Measurements from ENCODE around the gene BTN2A1.
A peak's percentile ranks its signal among the peaks of the same experiment; 100 is the strongest.
"Not testable (repeated sequence)": the region's sequence is repeated elsewhere in the genome, so short reads cannot be mapped to it uniquely, and the experiment has no call there.

BTN2A1 gene

GRCh38 chr6:26457806-26458688 lies at the start of gene BTN2A1:
Gene BTN2A1 (plus strand): TSS chr6:26457955. CDS start chr6:26458637, 682 bp downstream.
- DNase-seq (ENCODE audit: extremely low read depth in 1 of 2, low read depth in 1 of 2), result peak in 1 of 2 donors; percentile 32

GRCh38 chr6:26408828-26409730 lies 48.7 kb upstream of the BTN2A1 start:
- DNase-seq (ENCODE audit: extremely low read depth in 1 of 2, low read depth in 1 of 2), result no peak

GRCh38 chr6:26411751-26412150 lies 46.0 kb upstream of the BTN2A1 start:
- no peak for DNase-seq (ENCODE audit: extremely low read depth in 1 of 2, low read depth in 1 of 2)

- no peak for DNase-seq (ENCODE audit: extremely low read depth in 1 of 2, low read depth in 1 of 2)
Observed at GRCh38 chr6:26412228-26412627, 45.5 kb upstream of the BTN2A1 start.

- no peak for DNase-seq (ENCODE audit: extremely low read depth in 1 of 2, low read depth in 1 of 2)
Observed at GRCh38 chr6:26412954-26413353, 44.8 kb upstream of the BTN2A1 start.

- no peak for DNase-seq (ENCODE audit: extremely low read depth in 1 of 2, low read depth in 1 of 2)
Observed at GRCh38 chr6:26414281-26414680, 43.5 kb upstream of the BTN2A1 start.

- DNase-seq (ENCODE audit: extremely low read depth in 1 of 2, low read depth in 1 of 2), result no peak
Observed at GRCh38 chr6:26415036-26415614, 42.6 kb upstream of the BTN2A1 start.

GRCh38 chr6:26415791-26416190 lies 42.0 kb upstream of the BTN2A1 start:
- no peak for DNase-seq (ENCODE audit: extremely low read depth in 1 of 2, low read depth in 1 of 2)

GRCh38 chr6:26416288-26416687 lies 41.5 kb upstream of the BTN2A1 start:
- no peak for DNase-seq (ENCODE audit: extremely low read depth in 1 of 2, low read depth in 1 of 2)

GRCh38 chr6:26418077-26418476 lies 39.7 kb upstream of the BTN2A1 start:
- not testable (repeated sequence) for DNase-seq (ENCODE audit: extremely low read depth in 1 of 2, low read depth in 1 of 2)

- DNase-seq (ENCODE audit: extremely low read depth in 1 of 2, low read depth in 1 of 2), result not testable (repeated sequence)
Observed at GRCh38 chr6:26418795-26419194, 39.0 kb upstream of the BTN2A1 start.

- no peak for DNase-seq (ENCODE audit: extremely low read depth in 1 of 2, low read depth in 1 of 2)
Observed at GRCh38 chr6:26420688-26421171, 37.0 kb upstream of the BTN2A1 start.

- DNase-seq (ENCODE audit: extremely low read depth in 1 of 2, low read depth in 1 of 2), result no peak
Observed at GRCh38 chr6:26421259-26422144, 36.3 kb upstream of the BTN2A1 start.

GRCh38 chr6:26422329-26422728 lies 35.4 kb upstream of the BTN2A1 start:
- DNase-seq (ENCODE audit: extremely low read depth in 1 of 2, low read depth in 1 of 2), result no peak

GRCh38 chr6:26426691-26427450 lies 30.9 kb upstream of the BTN2A1 start:
- no peak for DNase-seq (ENCODE audit: extremely low read depth in 1 of 2, low read depth in 1 of 2)

GRCh38 chr6:26427451-26427809 lies 30.3 kb upstream of the BTN2A1 start:
- DNase-seq (ENCODE audit: extremely low read depth in 1 of 2, low read depth in 1 of 2), result no peak

GRCh38 chr6:26428206-26428605 lies 29.5 kb upstream of the BTN2A1 start:
- no peak for DNase-seq (ENCODE audit: extremely low read depth in 1 of 2, low read depth in 1 of 2)

- no peak for DNase-seq (ENCODE audit: extremely low read depth in 1 of 2, low read depth in 1 of 2)
Observed at GRCh38 chr6:26430787-26431186, 27.0 kb upstream of the BTN2A1 start.

All from activated CD8-positive, alpha-beta memory T cell treated with anti-CD3 and anti-CD28 coated beads for 1 hour (primary cell).